8988T (cell line): ENCODE results near the gene LMNTD2.
"Not testable (repeated sequence)": the region's sequence is repeated elsewhere in the genome, so short reads cannot be mapped to it uniquely, and the experiment has no call there.

Experiments used
- DNase-seq: peaks from one replicate; pipeline ENCODE4 v3.0.0; 2011

Gene LMNTD2

DNA sequence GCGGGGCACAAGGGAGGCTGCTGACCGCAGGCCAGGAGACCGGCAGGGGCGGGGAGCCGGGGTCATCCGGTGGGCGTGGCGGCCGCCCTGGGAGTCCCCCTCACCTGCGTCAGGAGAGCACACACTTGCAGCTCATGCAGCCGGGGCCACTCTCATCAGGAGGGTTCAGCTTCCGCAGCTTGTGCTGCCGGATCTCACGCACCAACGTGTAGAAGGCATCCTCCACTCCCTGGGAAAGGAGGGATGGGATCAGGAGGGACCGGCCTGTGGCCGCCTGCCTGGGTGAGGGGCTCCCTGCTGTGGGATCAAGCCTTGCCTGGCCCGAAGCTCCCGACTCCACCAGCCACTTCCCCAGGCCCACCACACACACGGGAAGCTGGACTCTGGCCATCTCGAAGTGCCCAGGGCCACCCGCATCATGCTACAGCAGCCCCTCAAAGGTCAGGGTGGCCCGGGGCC is 28.0 kb downstream of the LMNTD2 start:
- no peak for DNase-seq

DNA sequence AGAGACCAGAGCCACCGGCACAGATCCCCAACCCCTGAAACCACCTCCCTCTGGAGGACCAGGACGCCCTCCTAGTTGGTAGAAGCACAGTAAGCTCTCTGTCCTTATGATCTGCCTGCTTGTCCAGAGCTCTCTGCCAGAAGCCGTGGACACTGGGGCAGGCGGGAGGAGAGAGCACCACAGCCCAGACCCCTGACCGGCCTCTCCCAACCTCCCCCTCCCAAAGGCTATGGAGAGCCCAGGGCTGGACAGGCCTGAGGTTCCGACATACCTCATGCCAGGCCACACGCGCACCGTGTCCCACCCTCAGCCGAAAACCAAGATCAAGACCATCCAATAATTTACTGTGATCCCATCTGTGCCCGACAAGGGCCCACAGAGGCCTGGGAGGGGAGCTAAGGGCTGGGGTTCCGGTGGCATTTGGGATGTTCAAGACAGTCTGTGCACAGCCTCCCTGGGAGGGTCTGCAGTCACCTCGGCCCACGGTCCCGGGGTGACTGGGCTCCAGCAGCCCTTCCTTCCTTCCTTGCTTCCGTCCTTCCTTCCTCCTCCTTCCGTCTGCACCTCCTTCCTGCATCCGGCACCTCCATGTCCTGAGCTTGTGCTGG is 28.5 kb downstream of the LMNTD2 start:
- no peak for DNase-seq

DNA sequence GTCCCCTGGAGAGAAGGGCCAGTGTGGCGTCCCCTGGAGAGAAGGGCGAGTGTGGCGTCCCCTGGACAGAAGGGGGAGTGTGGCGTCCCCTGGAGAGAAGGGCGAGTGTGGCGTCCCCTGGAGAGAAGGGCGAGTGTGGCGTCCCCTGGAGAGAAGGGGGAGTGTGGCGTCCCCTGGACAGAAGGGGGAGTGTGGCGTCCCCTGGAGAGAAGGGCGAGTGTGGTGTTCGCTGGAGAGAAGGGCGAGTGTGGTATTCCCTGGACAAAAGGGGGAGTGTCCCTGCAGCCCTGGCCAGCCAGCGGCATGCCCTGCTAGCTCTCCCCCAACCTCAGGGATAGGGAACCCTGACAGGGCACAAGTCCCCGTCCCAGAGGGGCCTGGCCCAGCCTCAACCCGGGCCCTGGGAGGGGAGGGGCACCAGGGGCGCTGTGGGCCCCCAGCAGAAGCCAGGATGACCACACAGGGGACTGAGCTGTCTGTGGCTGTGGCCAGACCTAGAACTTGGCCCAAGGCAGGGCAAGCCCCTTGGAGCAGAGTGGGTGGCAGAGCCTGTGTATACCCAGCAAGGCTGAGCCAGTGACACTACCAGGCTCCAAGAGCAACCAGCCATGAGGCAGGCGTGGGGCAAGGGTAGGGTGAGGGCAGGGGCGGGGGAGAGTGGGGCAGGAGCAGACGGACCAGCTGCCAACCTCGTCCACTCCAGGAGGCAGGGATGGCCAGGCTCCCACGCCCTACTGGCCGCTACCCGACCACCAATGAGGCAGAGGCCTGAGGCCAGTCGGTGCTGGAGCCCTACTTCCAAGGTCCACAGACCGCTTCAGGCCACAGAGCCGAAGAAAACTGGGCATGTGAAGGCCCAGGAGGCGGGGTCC is 29.3 kb downstream of the LMNTD2 start:
- DNase-seq, result no peak

DNA sequence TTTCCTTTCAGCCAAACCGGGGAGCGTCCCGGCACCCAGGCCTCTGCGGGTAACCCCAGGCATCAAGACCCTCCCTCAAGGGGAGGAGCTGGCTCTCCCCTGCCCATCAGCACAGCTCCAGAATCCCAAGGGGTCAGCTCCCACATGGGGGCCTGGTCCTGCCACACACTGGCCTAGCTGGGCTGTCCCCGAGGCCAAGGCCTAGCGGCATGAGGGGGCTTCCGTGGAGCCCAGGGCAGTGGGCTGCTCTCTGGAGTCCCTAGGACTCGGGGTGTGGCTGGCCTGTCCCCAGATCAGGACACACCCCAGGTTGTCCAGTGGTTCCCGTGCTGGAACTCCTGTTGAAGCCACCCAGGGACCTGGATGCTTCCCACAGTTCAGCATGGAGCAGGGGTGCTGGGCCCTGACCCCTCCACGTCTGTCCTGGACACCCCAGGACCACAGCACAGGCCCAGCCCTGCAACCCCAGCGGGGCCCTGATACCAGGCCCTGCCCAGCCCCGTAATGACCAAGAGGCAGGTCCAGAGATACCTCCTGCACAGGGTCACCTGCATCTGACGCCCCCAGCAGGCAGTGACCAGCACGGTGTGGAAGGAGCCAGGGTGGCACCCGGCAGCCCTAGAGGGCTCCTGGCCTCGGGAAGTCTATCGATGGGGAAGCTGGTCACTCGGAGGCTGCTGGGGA is 30.7 kb downstream of the LMNTD2 start:
- no peak for DNase-seq

DNA sequence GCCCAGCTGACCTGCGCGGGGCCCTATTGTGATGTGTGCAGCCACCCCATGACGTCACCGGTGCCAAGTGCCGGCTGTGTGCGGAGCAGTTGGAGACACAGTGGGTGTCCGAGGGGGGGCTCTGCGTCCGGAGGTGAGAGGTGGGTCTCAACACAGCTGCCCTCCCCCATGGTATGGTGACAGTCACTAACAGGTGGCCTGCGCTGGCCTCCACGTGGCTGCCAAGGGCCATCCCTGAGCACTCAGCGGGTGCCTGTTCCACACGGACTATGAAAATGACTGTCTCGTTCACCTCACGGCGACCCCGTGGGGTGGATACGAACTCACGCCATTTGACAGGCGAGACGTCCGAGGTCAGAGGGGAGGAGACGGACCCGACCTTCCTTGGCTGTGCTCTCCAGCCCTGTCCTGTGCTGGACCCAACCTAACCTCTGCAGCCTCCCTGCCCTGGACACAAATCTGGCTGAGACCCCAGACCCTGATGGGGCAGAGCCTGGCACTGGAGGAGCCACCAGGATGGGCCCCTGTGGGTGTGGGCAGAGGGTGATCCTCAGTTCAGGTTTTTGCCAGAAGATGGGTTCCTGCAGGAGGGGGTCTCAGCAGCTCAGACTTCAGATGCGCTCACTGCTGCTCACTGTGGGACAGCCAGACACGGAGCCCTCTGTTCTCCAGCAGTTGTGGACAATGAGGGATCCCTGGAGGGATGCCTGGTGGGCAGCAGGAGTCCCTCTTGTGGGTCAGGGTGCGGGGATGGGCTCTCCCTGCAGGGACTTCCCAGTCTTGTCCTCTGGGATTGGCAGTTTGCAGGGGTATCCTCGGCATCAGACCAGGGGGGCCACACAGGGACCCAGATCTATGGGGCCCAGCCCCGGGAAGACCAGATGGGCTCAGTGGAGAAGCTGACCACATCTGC is 31.5 kb downstream of the LMNTD2 start:
- DNase-seq, result no peak

DNA sequence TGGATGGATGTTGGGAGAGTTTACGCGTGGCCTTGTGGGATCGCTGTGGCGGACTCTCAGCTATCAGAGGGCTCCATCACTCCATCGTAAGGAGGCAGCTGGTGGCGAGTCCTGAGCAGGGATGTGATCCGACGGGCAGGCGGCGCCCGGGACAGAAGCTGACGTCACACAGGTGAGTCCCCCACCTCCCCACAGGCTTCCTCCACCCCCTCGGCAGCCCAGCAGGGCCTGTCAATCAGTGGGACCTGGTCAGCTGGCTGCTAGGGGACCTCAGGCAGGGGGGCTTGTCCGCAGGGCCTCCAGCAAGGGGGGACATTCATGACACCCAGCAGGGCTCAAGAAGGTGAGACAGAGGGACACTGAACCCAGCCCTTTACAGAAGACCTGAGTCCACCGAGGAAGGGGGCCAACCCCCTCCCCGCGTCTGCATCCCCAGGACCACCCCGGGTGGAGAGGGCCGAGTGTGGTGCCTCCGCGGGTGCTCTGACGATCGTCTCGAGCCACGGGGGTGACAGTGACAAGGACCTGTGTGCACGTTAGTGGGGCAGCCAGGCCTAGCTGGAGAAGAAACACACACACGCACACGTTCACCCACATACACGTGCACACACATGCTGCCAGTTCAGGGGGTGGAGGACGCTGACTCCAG is 32.2 kb downstream of the LMNTD2 start:
- no peak for DNase-seq

DNA sequence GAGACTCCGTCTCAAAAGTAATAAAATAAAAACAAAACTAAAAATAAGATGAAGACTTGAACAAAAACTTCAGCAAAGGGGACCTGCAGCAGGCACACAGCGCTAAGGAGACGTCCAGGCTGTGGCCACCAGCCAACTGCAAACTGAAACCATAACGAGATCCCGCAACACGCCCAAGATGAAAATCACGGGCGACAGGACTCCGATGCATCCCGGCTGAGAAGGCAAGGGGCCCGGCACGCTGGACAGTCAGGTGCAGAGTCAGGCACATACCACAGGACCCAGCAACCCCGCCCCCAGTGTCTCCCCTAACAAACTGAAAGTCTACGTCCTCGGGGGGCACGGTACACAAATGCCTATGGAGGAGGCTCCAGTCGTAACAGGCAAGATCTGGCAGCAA is 34.3 kb downstream of the LMNTD2 start:
- DNase-seq, result no peak

DNA sequence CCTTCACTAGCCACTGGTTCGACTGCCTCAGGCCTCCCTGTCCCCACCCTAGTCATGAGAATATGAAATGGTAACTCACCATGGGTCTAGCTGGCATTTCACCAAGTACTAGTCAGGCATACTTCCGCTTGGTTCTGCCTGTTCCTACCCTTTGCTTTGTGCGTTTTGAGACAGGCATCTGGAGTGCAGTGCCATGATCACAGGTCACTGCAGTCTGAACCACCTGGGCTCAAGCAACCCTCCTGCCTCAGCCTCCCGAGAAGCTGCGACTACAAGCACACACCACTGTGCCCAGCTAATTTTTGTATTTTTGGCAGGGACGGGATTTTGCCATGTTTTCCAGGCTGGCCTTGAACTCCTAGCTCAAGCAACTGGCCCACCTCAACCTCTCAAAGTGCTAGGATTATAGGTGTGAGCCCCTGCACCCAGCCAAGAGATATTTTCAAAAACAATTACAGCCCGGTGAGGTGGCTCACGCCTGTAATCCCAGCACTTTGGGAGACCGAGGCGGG is 39.3 kb downstream of the LMNTD2 start:
- DNase-seq, result no peak

DNA sequence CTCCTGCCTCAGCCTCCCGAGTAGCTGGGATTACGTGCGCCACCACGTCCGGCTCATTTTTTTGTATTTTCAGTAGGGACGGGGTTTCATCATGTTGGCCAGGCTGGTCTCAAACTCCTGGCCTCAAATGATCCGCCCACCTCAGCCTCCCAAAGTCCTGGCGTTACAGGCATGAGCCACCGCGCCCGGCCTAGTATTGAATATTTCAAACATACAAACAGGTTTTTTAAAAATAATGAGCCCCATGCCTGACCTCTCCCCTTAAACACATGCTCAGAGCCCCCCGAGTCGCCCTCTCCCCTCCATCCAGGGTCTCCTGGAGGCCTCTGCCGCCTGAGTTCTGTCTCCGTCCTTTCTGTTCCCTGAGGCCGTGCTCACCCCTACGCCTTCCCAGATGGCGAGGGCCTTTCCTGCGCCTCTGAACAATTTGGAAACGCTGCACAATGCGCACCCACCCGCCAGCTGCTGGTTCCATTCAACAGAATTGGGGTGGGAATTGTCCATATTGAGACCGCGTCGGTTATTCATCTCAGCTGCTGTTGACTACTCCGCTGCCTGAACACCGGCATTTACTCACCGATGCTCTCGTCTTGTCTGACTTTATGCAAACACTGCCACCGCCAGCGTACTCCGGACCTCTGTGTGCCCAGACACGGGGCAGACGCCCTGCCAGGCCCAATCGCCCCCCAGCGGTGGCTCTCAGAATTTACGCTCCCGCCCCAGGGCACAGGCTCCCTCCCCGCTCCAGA is 39.9 kb downstream of the LMNTD2 start:
- no peak for DNase-seq

DNA sequence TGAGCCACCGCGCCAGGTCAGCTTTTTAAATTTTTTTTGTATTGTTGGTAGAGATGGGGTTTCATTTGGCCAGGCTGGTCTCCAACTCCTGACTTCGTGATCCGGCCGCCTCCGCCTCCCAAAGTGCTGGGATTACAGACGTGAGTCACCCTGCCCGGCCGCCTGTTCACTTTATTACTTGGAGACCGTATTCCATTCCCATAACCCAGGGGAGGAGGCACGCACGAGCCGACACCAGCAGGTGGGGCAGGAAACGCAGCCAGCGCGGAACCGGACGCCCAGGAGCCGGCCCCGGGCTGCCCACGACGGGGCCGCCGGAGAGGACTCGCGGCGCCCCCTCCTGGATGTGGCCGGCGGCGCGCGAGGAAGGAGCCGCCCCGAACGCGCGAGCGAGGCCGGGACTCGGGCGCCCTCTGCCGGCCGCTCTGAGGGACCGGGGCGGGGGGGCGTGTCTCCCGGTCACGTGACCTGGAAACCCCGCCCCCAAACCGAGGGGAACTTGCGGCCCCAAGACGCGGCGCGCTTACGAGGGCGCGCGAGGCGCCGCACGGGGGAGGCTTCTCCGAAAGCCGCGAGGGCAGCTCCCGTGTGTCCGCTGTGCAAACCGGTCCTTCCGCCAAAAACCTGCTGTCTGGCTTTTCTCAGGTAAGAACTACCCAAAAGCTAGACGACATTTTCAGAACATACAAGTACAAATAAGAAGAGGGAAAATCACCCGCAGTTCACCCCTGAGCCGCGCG is 41.9 kb downstream of the LMNTD2 start:
- DNase-seq, result peak; percentile 92

DNA sequence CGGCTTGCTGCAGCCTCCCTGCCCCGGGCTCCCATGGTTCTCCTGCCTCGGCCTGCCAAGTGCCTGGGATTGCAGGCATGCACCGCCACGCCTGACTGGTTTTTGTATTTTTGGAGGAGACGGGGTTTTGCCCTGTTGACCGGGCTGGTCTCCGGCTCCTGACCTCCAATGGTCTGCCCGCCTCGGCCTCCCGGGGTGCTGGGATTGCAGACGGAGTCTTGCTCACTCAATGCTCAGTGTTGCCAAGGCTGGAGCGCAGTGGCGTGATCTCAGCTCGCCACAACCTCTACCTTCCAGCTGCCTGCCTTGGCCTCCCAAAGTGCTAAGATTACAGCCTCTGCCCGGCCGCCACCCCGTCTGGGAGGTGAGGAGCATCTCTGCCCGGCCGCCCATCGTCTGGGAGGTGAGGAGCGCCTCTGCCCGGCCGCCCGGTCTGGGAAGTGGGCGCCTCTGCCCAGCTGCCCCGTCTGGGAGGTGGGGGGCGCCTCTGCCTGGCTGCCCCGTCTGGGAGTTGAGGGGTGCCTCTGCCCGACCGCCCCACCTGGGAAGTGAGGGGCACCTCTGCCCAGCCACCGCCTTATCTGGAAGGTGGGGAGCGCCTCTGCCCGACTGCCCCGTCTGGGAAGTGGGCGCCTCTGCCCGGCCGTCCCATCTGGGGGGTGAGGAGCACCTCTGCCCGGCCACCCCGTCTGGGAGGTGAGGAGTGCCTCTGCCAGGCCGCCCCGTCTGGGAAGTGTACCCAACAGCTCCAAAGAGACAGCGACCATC is 43.4 kb downstream of the LMNTD2 start:
- not testable (repeated sequence) for DNase-seq

DNA sequence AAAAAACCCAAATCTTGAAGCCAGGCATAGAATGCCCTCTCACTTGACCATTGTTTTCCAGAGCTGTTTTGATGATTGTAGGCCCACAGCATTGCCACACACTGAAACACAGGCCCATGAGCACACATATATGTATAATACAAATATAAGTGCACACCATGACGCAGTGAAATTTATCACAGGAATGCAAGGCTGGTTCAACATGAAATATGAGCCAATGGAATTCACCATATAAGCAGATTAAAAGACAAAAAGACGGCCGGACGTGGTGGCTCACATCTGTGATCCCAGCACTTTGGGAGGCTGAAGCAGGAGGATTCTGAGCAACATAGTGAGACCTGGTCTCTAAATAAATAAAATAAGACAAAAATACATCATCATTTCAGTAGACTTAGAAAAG is 44.1 kb downstream of the LMNTD2 start:
- DNase-seq, result no peak

DNA sequence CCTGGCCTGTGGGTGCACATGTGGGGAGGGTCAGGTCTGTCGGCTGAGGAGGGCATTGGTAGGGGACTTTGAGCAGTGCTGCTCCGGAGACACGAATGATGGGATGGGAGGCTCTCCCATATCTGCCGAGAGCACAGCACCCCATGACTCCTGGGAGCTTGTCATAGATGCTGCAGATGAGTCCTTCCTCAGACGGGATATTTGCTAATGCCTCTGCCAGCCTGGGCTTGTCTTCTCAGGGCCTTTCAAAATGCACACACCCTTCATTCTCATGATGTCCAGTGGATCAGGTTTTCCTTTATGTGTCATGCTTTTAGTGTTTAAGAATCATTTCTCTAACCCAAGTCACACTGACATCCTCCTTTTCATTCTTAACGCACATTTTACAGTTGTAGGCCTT is 45.4 kb downstream of the LMNTD2 start:
- no peak for DNase-seq

DNA sequence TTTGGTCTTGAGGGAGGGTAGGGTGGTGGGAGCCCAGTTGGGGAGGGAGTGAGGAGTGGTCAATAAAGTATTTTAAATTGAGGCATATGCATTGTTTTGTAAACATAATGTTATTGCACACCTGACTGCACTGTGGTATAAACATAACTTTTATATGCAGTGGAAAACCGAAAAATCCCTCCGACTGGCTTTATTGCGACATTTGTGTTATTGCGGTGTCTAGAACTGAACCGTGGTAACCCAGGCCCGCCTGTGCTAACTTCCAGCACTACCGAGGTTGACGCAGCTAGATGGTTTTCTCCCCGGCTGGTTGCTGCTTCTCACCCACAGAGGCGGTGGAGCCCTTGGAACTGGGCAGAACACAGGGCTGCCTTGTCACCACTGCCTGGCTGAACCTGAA is 45.9 kb downstream of the LMNTD2 start:
- no peak for DNase-seq

DNA sequence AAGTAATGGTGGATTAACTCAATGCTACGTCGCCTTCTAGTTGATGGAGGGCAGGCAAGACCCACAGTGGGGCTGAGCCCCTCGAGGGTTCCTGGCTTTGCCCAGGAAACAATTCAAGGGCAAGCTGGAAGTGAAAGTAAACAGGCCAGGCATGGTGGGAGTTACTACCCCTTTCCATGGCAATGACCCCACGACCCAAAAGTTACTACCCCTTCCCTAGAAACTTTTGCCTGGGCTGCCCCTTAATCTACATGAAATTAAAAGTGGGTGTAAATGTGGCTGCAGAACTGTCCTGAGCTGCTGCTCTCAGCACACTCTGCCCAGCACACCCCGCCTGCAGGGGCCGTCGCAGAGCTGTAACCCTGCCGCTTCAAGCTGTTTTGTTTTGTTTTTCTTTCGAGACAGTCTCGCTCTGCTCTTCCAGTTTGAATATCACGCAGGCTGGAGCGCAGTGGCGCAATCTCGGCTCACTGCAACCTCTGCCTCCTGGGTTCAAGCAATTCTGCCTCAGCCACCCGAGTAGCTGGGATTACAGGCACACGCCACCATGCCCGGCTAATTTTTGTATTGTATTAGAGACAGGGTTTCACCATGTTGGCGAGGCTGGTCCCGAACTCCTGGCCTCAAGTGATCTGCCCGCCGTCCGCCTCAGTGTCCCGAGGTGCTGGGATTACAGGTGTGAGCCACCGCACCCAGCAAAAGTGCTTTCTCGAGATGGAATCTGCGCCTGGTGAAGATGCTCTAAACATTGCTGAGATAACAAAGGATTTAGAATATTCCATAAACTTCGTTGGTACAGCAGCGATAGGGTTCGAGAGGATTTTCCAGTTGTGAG is 47.6 kb downstream of the LMNTD2 start:
- DNase-seq, result no peak

DNA sequence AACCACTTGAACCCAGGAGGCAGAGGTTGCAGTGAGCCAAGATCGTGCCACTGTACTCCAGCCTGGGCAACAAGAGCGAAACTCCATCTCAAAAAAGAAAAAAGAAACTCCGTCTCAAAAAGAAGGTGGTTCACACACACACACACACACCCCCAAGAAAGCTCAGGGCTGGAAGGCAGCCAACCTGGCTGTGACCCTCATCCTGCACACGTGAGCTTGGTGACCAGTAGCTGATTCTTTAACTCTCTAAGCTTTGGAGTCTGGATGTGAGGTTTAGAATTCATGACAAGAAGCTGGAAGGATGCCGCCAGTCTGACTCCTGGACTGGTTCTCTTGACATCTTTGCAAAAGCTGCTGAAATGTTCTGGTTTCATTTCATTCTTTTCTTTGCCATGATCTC is 51.6 kb downstream of the LMNTD2 start:
- DNase-seq, result no peak

DNA sequence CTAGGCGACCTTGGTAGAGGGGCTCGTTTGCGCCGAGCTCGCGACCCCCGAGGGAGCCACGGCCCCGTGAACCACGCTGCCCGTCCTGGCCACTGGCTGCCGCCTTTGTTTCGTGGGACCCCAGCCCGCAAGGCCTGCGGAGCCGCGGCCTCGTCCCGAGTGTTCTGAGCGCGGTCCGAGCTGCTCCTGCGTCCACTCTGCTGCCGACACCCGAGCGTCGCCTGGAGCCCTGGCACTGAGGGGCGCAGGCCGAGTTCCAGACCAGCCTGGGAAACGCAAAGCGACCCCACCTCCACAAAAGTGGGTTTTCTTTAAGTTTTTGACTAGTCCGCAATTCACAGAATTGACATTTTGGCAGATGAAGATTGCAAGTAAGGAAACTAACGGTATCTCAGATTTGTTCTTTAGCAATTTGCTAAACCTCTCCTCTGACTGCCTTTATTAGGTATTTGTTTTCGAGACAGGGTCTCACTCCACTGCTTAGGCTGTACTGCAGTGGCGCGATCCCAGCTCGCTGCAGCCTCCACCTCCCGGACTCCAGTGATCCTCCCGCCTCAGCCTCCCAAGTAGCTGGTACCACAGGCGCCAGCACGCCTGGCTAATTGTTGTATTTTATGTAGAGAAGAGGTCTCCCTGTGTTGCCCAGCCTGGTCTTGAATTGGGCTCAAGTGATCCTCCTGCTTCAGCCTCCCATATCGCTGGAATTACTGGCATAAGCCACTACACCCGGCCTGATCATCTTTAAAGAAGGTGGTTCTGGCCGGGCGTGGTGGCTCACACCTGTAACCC is 52.6 kb downstream of the LMNTD2 start:
- DNase-seq, result no peak
